HepG2 (cell line): Measurements from ENCODE around the gene VCP. TPM values are rescaled to one million over a fixed set of nuclear protein-coding genes. Genes with fewer than 3 reads are reported as not detected.

Source experiments
- AGO2 ChIP-seq: fragments of 200-400 bp; formaldehyde crosslinking; optimal IDR thresholded peaks from 2 replicates; pipeline ENCODE3; 2017; ENCODE audit warnings: mild to moderate bottlenecking, low read depth, low read length, moderate library complexity
- ATF6 ChIP-seq: sonication (generic); formaldehyde crosslinking; conservative IDR thresholded peaks from 2 replicates; pipeline ENCODE4 v1.4.0; 2020; ENCODE audit warnings: missing genetic modification reagents
- ATF7 ChIP-seq, 2 experiments: fragments of 450-650 bp in 1 of 2; sonication (generic) in 1 of 2; formaldehyde crosslinking in 1 of 2; IDR thresholded peaks; 2 replicates each; pipeline versions ENCODE4 v1.4.0 to v1.6.1; 2016 to 2020; ENCODE audit warnings: antibody characterized with exemption in 1 of 2, mild to moderate bottlenecking in 1 of 2, missing genetic modification reagents in 1 of 2
- DDIT3 ChIP-seq: sonication (generic); formaldehyde crosslinking; IDR thresholded peaks from 2 replicates; pipeline ENCODE4 v1.4.0; 2020; ENCODE audit warnings: mild to moderate bottlenecking, missing genetic modification reagents
- HDAC2 ChIP-seq: sonication (generic); formaldehyde crosslinking; IDR thresholded peaks from 2 replicates; pipeline ENCODE4 v1.4.0; 2020; ENCODE audit warnings: missing genetic modification reagents
- HINFP ChIP-seq: sonication (generic); formaldehyde crosslinking; IDR thresholded peaks from 2 replicates; pipeline ENCODE4 v1.4.0; 2020; ENCODE audit warnings: low read depth, mild to moderate bottlenecking, missing genetic modification reagents
- IRF1 ChIP-seq: sonication (generic); formaldehyde crosslinking; IDR thresholded peaks from 2 replicates; pipeline ENCODE4 v1.4.0; 2020; ENCODE audit warnings: low read depth, mild to moderate bottlenecking, missing genetic modification reagents
- KLF13 ChIP-seq: sonication (generic); formaldehyde crosslinking; IDR thresholded peaks from 2 replicates; pipeline ENCODE4 v1.4.0; 2020; ENCODE audit warnings: mild to moderate bottlenecking, missing genetic modification reagents
- MTF1 ChIP-seq: sonication (generic); formaldehyde crosslinking; IDR thresholded peaks from 2 replicates; pipeline ENCODE4 v1.5.0; 2020; ENCODE audit warnings: missing genetic modification reagents
- NAIF1 ChIP-seq: sonication (generic); formaldehyde crosslinking; IDR thresholded peaks from 2 replicates; pipeline ENCODE4 v1.5.0; 2020; ENCODE audit warnings: mild to moderate bottlenecking, missing genetic modification reagents, borderline replicate concordance
- NR2F6 ChIP-seq, 2 experiments: IDR thresholded peaks; 2 replicates each; pipeline ENCODE4 v1.6.1; 2016; ENCODE audit warnings: antibody characterized with exemption in 1 of 2, mild to moderate bottlenecking in 1 of 2
- POGZ ChIP-seq: sonication (generic); formaldehyde crosslinking; IDR thresholded peaks from 2 replicates; pipeline ENCODE4 v1.4.0; 2020; ENCODE audit warnings: mild to moderate bottlenecking, missing genetic modification reagents
- RNF2 ChIP-seq: fragments of 450-650 bp; conservative IDR thresholded peaks from 2 replicates; pipeline ENCODE4 v1.6.1; 2016; ENCODE audit warnings: low read depth
- SRSF1 ChIP-seq: fragments of 200-400 bp; formaldehyde crosslinking; optimal IDR thresholded peaks from 2 replicates; pipeline ENCODE3; 2017; ENCODE audit warnings: mild to moderate bottlenecking, low read depth, low read length, moderate library complexity
- TBP ChIP-seq: sonication (generic); formaldehyde crosslinking; IDR thresholded peaks from 2 replicates; pipeline ENCODE4 v1.5.0; 2020; ENCODE audit warnings: missing genetic modification reagents
- TEAD3 ChIP-seq: optimal IDR thresholded peaks from 2 replicates; pipeline ENCODE3; 2016; ENCODE audit warnings: borderline replicate concordance
- TFAP4 ChIP-seq: sonication (generic); IDR thresholded peaks from 2 replicates; pipeline ENCODE4 v1.6.1; 2016; ENCODE audit warnings: low read depth, borderline replicate concordance
- ZNF263 ChIP-seq: sonication (generic); formaldehyde crosslinking; IDR thresholded peaks from 2 replicates; pipeline ENCODE4 v1.4.0; 2020; ENCODE audit warnings: missing genetic modification reagents
- ZNF317 ChIP-seq: sonication (generic); formaldehyde crosslinking; IDR thresholded peaks from 2 replicates; pipeline ENCODE4 v1.5.0; 2020; ENCODE audit warnings: mild to moderate bottlenecking, missing genetic modification reagents
- ZNF354B ChIP-seq: sonication (generic); formaldehyde crosslinking; IDR thresholded peaks from 2 replicates; pipeline ENCODE4 v1.8.0; 2022; ENCODE audit warnings: mild to moderate bottlenecking, missing genetic modification reagents
- ZNF562 ChIP-seq: sonication (generic); formaldehyde crosslinking; IDR thresholded peaks from 2 replicates; pipeline ENCODE4 v1.8.0; 2022; ENCODE audit warnings: missing genetic modification reagents, borderline replicate concordance
- ZSCAN12 ChIP-seq: sonication (generic); formaldehyde crosslinking; IDR thresholded peaks from 2 replicates; pipeline ENCODE4 v1.9.0; 2021; ENCODE audit warnings: mild to moderate bottlenecking, missing genetic modification reagents
- ZSCAN21 ChIP-seq: sonication (generic); formaldehyde crosslinking; IDR thresholded peaks from 2 replicates; pipeline ENCODE4 v1.8.0; 2022; ENCODE audit warnings: mild to moderate bottlenecking, missing genetic modification reagents, moderate library complexity, borderline replicate concordance
- ZSCAN22 ChIP-seq: sonication (generic); formaldehyde crosslinking; IDR thresholded peaks from 2 replicates; pipeline ENCODE4 v1.4.0; 2020; ENCODE audit warnings: mild to moderate bottlenecking, missing genetic modification reagents
- polyA plus RNA-seq, 8 experiments: library from polyadenylated mRNA; depleted of rRNA in 3 of 8; stranded (reverse) in 7 of 8; unstranded in 1 of 8; fragments of >200 nt; fragmentation: Illumina TruSeq in 4 of 8; extraction: Trizol in 4 of 8; gene quantifications; 2 replicates each; pipeline versions ENCODE4 v1.2.1 to v1.2.3, GENCODE V29; 2011 to 2016; ENCODE audit warnings: low read depth in 4 of 8, missing spikeins in 1 of 8, mixed read lengths in 1 of 8; ENCODE audit not compliant: insufficient read depth in 1 of 8
- total RNA-seq, 5 experiments: library from RNA; depleted of rRNA; stranded (reverse); fragments of >200 nt; fragmentation: Illumina TruSeq; extraction: Trizol; gene quantifications; 2 replicates each; pipeline ENCODE4 v1.2.3, GENCODE V29; 2016; ENCODE audit warnings: low read depth in 1 of 5

The VCP gene
- total and polyA plus RNA-seq, 2 of the 13 experiments (the other 11 are each of a cell fraction or from before 2014, with no cell fraction given): 143 to 391 TPM

GRCh38 chr9:35079426-35080341, 7.3 kb upstream of the VCP start, which contains the start of gene FANCG (continued):
- no peak for TF ChIP-seq TBP (CRISPR knock-in tag)
- TF ChIP-seq MTF1: no peak; the same call in 1 of the 2 replicates
- TF ChIP-seq SRSF1: no peak
- TF ChIP-seq POGZ (CRISPR knock-in tag): peak; percentile 63; the same call in 1 of the 2 replicates
- no peak for TF ChIP-seq ZNF562 (CRISPR knock-in tag)
- peak; percentile 81; the same call in 1 of the 2 replicates for TF ChIP-seq RNF2
- peak; percentile 22; the same call in 1 of the 2 replicates for TF ChIP-seq TFAP4
- TF ChIP-seq KLF13 (CRISPR knock-in tag): no peak
- no peak for TF ChIP-seq DDIT3 (CRISPR knock-in tag)
- TF ChIP-seq HDAC2: peak; percentile 73
- no peak for TF ChIP-seq ZSCAN22 (CRISPR knock-in tag)
- TF ChIP-seq ZSCAN21: peak; percentile 56; the same call in 1 of the 2 replicates
- TF ChIP-seq HINFP (CRISPR knock-in tag): peak; percentile 82
- TF ChIP-seq TEAD3: no peak
- no peak; the same call in none of the 2 replicates for TF ChIP-seq ZNF263 (CRISPR knock-in tag)
- TF ChIP-seq ATF6 (CRISPR knock-in tag): no peak; the same call in 1 of the 2 replicates
- no peak for TF ChIP-seq NR2F6 (IDR thresholded peaks at IDR 0.05)
- TF ChIP-seq NR2F6 (CRISPR knock-in tag; IDR thresholded peaks at IDR 0.05): 0 out of 2 replicates have a peak, but pooled peaks have one; percentile 14
- TF ChIP-seq AGO2: peak; percentile 88
- no peak for TF ChIP-seq IRF1 (CRISPR knock-in tag)
- TF ChIP-seq ATF7 (IDR thresholded peaks at IDR 0.05): no peak
- TF ChIP-seq ATF7 (CRISPR knock-in tag; IDR thresholded peaks at IDR 0.05): no peak
- TF ChIP-seq ZNF354B (CRISPR knock-in tag): 0 out of 2 replicates have a peak, but pooled peaks have one; percentile 24
- TF ChIP-seq NAIF1 (CRISPR knock-in tag): no peak
- peak; percentile 78; the same call in 1 of the 2 replicates for TF ChIP-seq ZNF317
- TF ChIP-seq ZSCAN12 (CRISPR knock-in tag): 0 out of 2 replicates have a peak, but pooled peaks have one; percentile 23
